CD4-positive, alpha-beta T cell treated with Interleukin-21 for 1 hour (primary cell): ENCODE data around the gene GPT2.
A peak's percentile ranks its signal among the peaks of the same experiment; 100 is the strongest.

ENCODE experiments used
- DNase-seq: peaks from one replicate; pipeline ENCODE4 v3.0.0-alpha.2; 2020

GPT2 gene

GRCh38 chr16:46883690-46884512 lies at the start of gene GPT2:
GPT2 (plus strand) TSS chr16:46884362; CDS start chr16:46884716, 354 bp downstream.
- DNase-seq = peak; percentile 77

GRCh38 chr16:46836534-46837530 lies 47.3 kb upstream of the GPT2 start:
- no peak for DNase-seq

- DNase-seq = no peak
These were observed 44.1 kb upstream of the GPT2 start for GRCh38 chr16:46839986-46840443.

- DNase-seq = no peak
These were observed 41.8 kb upstream of the GPT2 start for GRCh38 chr16:46842192-46842895.

- no peak for DNase-seq
These were observed 40.1 kb upstream of the GPT2 start for GRCh38 chr16:46843898-46844642.

- no peak for DNase-seq
These were observed 39.4 kb upstream of the GPT2 start for GRCh38 chr16:46844771-46845170.

- DNase-seq = no peak
These were observed 38.2 kb upstream of the GPT2 start for GRCh38 chr16:46845952-46846351.

- DNase-seq = no peak
These were observed 35.1 kb upstream of the GPT2 start for GRCh38 chr16:46848768-46849764.

GRCh38 chr16:46850619-46851555 lies 33.3 kb upstream of the GPT2 start:
- DNase-seq = no peak

GRCh38 chr16:46852130-46852529 lies 32.0 kb upstream of the GPT2 start:
- DNase-seq = no peak

- DNase-seq = peak; percentile 61
These were observed 30.3 kb upstream of the GPT2 start for GRCh38 chr16:46853713-46854443.

GRCh38 chr16:46854846-46855245 lies 29.3 kb upstream of the GPT2 start:
- no peak for DNase-seq

- no peak for DNase-seq
These were observed 28.8 kb upstream of the GPT2 start for GRCh38 chr16:46855389-46855788.

- no peak for DNase-seq
These were observed 26.7 kb upstream of the GPT2 start for GRCh38 chr16:46857368-46857945.

GRCh38 chr16:46858151-46858550 lies 26.0 kb upstream of the GPT2 start:
- DNase-seq = no peak

GRCh38 chr16:46859719-46860152 lies 24.4 kb upstream of the GPT2 start:
- no peak for DNase-seq

- DNase-seq = no peak
These were observed 21.4 kb upstream of the GPT2 start for GRCh38 chr16:46862555-46863447.
